ENCODE results near the gene TRIM7.

TRIM7 gene

GRCh38 chr5:181169459-181170236 is 35.3 kb downstream of the TRIM7 start:
- peak; percentile 60 for DNase-seq

- no peak for DNase-seq
Observed at GRCh38 chr5:181168595-181169118, 36.3 kb downstream of the TRIM7 start.

GRCh38 chr5:181167814-181168488 is 37.0 kb downstream of the TRIM7 start:
- peak; percentile 44 for DNase-seq

GRCh38 chr5:181166812-181167733 is 37.9 kb downstream of the TRIM7 start:
- DNase-seq = no peak

DNA sequence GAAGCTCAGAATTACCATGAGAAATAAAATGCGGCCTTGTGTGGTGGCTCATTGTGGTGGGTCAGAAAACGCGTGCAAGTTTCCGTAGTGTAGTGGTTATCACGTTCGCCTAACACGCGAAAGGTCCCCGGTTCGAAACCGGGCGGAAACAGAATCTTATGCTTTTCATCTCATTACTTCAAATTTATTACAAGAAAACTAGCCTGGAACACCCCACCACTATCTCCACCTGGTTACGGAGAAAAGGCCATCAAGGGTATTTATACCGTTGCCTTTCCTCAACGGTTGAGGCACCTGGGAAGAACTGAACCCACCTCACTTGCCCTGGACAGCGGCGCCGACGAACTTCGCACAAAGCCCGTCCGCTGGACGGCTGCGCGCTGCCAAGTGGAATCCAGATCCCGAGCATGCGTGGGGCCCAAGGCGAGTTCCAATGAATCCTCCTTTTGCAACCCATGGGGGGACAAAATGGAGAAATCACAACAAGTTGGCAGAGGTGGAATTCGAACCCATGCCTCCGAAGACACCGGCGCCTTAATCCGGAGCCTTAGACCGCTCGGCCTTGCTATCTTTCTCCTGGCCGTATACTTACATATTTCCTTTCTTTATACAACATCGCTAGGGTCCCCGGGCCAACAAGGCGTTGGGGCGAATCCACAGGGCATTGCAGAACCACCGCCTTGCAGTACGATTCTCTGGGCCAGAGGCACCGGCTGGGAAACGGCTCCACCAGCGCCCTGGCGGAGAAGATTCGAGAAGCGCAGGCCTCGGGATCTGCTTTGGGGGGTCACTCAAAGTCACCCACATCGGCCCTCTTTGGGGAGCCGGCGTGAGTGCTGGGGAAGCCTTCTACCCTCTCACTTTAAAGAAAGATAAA is 40.7 kb downstream of the TRIM7 start:
- no peak for DNase-seq

DNA sequence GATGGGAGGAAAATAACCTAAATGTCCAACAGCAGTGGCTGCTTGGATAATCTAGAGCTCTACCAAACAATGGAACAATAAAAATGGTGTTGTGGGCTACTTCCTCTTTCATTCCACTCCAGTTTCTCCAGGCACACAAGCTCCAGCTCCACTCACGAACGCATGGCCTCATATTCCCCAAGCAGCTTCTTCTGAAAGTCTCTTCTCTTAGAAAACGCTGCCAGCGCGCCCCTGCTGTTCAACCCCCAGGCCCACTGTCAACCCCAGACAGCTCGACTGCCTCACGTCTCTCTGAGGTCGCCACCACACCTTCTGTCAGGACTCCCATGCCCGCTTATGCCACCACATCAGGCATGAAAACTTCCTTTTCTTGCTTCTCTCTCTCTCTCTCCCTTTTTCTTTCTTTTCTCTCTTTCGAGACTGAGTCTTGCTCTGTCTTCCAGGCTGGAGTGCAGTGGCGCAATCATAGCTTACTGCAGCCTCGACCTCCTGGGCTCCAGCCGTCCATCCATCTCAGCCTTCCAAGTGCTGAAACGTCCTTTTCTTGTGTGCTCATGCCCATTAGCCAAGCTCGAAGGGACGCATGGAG is 41.4 kb downstream of the TRIM7 start:
- no peak for DNase-seq

- no peak for DNase-seq
Observed at GRCh38 chr5:181161534-181162175, 43.3 kb downstream of the TRIM7 start.

DNA sequence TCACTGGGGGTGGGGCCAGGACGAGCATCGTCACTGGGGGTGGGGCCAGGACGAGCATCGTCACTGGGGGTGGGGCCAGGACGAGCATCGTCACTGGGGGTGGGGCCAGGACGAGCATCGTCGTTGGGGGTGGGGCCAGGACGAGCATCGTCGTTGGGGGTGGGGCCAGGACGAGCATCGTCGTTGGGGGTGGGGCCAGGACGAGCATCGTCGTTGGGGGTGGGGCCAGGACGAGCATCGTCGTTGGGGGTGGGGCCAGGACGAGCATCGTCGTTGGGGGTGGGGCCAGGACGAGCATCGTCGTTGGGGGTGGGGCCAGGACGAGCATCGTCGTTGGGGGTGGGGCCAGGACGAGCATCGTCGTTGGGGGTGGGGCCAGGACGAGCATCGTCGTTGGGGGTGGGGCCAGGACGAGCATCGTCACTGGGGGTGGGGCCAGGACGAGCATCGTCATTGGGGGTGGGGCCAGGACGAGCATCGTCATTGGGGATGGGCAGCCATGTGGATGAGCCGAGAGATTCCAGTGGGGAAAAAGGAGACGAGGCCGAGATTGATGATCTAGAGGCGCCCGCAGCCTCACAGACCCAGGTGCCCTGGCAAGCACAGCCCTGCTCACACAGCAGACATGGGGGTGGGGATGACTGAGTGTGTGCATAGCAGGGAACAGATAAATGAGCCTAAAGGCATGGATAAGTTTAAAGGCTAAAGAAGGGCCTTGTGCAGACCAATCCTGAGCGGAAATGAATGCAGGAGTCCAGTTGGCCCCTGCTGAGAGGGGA is 44.1 kb downstream of the TRIM7 start:
- DNase-seq = peak; percentile 78

GRCh38 chr5:181160152-181160754 is 44.7 kb downstream of the TRIM7 start:
- DNase-seq = peak; percentile 89

DNA sequence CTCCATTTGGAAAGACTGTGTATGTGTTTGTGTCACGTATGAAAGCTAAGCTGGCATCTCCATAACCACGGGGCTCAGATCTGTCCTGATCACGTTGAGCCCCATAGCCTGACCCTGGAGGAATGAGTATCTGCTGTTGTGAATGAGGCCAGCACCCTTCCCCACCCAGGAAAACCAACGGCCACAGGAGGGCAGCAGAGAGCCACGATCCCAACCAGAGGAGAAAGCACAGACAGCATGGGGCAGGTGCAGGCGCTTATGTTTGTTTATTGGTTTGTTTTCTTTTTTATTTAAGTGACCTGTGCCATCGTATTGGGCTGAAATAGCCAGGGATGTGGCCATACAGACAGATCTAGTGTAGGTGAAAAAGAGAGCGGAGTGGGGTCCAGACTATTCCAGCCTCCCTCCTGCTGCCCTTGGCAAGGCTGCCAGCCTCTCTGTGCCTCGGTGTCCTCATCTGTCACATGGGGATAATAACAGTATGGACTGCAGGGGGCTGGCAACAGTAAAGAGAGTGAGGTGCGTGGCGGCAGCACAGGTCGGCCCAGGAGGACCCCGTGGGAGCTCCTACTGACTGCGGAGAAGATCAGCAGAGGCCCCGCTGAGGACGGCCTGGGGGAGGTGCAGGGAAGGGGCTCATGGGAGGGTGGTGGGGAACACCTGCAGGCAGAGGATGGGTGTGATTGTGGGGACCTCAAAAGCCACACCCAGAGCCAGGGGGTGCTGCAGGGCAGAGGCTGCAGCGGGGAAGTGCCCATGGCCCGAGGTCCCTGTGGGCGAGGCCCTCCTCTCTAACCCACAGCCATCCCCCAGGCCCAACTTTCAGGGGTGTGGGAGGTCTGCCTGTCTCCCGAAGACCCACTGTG is 45.5 kb downstream of the TRIM7 start:
- peak; percentile 92 for DNase-seq

- no peak for DNase-seq
Observed at GRCh38 chr5:181158869-181159268, 46.1 kb downstream of the TRIM7 start.

GRCh38 chr5:181156758-181157157 is 48.2 kb downstream of the TRIM7 start:
- DNase-seq = no peak

DNA sequence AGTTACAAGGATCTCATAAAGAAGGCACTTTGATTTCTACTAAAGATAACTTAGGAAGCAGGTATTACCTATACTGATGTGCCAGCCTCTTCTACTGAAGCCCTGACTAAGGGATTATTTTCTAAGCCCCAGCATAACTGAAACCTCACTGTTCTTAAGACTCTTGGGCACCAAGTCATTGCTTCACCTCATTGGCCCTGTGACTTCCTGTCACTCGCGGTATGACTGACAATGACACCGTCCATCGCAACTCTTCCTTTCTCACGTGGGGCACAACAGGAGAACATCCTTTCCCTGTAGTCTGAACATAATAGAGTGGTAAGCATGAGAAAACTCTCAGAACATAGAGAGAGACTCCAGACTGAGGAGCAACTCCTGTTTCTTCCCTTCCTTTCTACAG is 51.2 kb downstream of the TRIM7 start:
- no peak for DNase-seq

GRCh38 chr5:181152406-181152805 is 52.6 kb downstream of the TRIM7 start:
- DNase-seq = no peak

- DNase-seq = no peak
Observed at GRCh38 chr5:181151146-181151545, 53.9 kb downstream of the TRIM7 start.

GRCh38 chr5:181149806-181150733 is 54.9 kb downstream of the TRIM7 start:
- DNase-seq = no peak

DNA sequence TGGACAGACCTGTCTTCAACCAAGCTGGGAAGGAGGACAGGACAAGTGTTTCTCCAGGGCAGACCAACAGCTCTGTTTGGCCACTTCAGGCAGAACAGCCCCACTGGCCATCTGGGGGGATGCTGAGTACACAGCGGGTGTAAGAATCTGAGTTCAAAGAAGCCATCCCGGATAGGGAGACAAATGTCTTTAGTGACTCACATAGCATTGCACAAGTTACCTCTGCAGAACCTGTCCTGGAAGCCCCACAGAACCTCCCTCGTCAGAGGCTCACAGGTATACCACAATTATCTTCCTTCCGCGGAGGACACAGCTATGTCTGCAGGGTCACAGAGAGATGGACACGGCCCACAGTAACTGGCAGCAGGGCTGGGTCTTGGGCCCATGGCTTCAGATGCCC is 55.6 kb downstream of the TRIM7 start:
- no peak for DNase-seq
